Stomach (tissue), 4 donors: Measurements from ENCODE around the gene CNOT6L.

Experiments
- EP300 ChIP-seq: sonication (generic); formaldehyde crosslinking; IDR thresholded peaks from one replicate; pipeline ENCODE4 v1.6.1; 2017; ENCODE audit warnings: antibody characterized with exemption
- POLR2A ChIP-seq, 4 donors: fragments of 450-650 bp; IDR thresholded peaks; one replicate each; pipeline ENCODE4 v1.6.1; 2016; ENCODE audit warnings: antibody characterized with exemption in 4 of 4, control low read depth in 2 of 4, mild to moderate bottlenecking in 1 of 4, moderate library complexity in 1 of 4
- TF ChIP-seq, protein P1 (sequence below), 7 experiments: fragments of 450-650 bp in 4 of 7; fragments of 200-600 bp in 3 of 7; sonication (generic) in 3 of 7; IDR thresholded peaks; one replicate each; pipeline ENCODE4 v1.5.1; 2016 to 2019; ENCODE audit warnings: antibody characterized with exemption in 7 of 7, control low read depth in 2 of 7, mild to moderate bottlenecking in 1 of 7

DNA sequence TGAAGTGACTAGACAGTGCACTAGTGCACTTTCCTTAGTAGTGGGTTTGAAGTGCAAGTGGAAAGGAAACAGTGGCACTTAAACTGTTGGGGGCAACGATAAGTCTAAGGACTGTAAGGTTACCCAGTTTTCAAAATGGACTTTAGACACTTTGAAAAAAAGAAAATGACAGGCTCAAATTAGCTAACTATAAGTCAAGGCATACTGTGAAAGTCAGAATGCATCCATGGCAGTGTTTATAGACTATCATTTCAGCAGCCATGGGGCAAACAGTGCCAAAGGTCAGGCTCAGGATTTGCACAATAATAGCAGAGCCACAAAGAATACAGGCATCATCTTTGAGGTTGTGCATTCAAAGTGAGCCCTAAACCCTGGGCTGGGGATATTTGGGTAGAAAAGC is 109.1 kb downstream of the CNOT6L start:
- TF ChIP-seq, protein P1, sequence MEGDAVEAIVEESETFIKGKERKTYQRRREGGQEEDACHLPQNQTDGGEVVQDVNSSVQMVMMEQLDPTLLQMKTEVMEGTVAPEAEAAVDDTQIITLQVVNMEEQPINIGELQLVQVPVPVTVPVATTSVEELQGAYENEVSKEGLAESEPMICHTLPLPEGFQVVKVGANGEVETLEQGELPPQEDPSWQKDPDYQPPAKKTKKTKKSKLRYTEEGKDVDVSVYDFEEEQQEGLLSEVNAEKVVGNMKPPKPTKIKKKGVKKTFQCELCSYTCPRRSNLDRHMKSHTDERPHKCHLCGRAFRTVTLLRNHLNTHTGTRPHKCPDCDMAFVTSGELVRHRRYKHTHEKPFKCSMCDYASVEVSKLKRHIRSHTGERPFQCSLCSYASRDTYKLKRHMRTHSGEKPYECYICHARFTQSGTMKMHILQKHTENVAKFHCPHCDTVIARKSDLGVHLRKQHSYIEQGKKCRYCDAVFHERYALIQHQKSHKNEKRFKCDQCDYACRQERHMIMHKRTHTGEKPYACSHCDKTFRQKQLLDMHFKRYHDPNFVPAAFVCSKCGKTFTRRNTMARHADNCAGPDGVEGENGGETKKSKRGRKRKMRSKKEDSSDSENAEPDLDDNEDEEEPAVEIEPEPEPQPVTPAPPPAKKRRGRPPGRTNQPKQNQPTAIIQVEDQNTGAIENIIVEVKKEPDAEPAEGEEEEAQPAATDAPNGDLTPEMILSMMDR (IDR thresholded peaks at IDR 0.05): no peak
- TF ChIP-seq POLR2A (IDR thresholded peaks at IDR 0.05) (no peak), EP300 (no peak)
